ENCODE results near the gene RAB25. TPM values are rescaled to one million over a fixed set of nuclear protein-coding genes. Genes with fewer than 3 reads are reported as not detected.
"Not testable (repeated sequence)": the region's sequence is repeated elsewhere in the genome, so short reads cannot be mapped to it uniquely, and the experiment has no call there.

Gene RAB25
- total and polyA plus RNA-seq, 9 donors: 0.28 to 38.6 (median 2.9) TPM; not detected in 1

- Histone ChIP-seq H3K4me1 (ENCODE audit: insufficient read depth) (no peaks in the 10 kb centered on the region), H3K27me3 (no peaks in the 10 kb centered on the region), H3K4me3 (no peak overlapping the region), H3K36me3 (no peaks in the 10 kb centered on the region), H3K27ac (no peak overlapping the region), H3K9me3 (no peaks in the 10 kb centered on the region)
- no peak for DNase-seq
- whole genome bisulfite sequencing, 3 donors: 55 to 80% (median 73%) methylated on average over 3 of the region's 3 CpGs
- intact Hi-C loops (cut with DNase I): no loop called here
- TF ChIP-seq, protein P1, sequence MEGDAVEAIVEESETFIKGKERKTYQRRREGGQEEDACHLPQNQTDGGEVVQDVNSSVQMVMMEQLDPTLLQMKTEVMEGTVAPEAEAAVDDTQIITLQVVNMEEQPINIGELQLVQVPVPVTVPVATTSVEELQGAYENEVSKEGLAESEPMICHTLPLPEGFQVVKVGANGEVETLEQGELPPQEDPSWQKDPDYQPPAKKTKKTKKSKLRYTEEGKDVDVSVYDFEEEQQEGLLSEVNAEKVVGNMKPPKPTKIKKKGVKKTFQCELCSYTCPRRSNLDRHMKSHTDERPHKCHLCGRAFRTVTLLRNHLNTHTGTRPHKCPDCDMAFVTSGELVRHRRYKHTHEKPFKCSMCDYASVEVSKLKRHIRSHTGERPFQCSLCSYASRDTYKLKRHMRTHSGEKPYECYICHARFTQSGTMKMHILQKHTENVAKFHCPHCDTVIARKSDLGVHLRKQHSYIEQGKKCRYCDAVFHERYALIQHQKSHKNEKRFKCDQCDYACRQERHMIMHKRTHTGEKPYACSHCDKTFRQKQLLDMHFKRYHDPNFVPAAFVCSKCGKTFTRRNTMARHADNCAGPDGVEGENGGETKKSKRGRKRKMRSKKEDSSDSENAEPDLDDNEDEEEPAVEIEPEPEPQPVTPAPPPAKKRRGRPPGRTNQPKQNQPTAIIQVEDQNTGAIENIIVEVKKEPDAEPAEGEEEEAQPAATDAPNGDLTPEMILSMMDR (IDR thresholded peaks at IDR 0.05): no peak
- TF ChIP-seq POLR2A (IDR thresholded peaks at IDR 0.05) (no peak), EP300 (IDR thresholded peaks at IDR 0.05) (no peak)
These were observed 8.8 kb downstream of the RAB25 start for GRCh38 chr1:156069490-156070455.

GRCh38 chr1:156070548-156070947 lies 9.6 kb downstream of the RAB25 start:
- no peak for TF ChIP-seq POLR2A (IDR thresholded peaks at IDR 0.05)
- no peak for TF ChIP-seq EP300 (IDR thresholded peaks at IDR 0.05)
- TF ChIP-seq, protein P1 (IDR thresholded peaks at IDR 0.05): no peak
- no peak overlapping the region for H3K4me3 ChIP-seq
- H3K9me3 ChIP-seq: no peaks in the 10 kb centered on the region
- intact Hi-C loops (cut with DNase I): no loop called here
- no peak for DNase-seq
- no peaks in the 10 kb centered on the region for H3K4me1 ChIP-seq (ENCODE audit: insufficient read depth)
- no peak overlapping the region for H3K27ac ChIP-seq
- 30 to 46% (median 42%) methylated on average over 4 of the region's 4 CpGs for WGBS, 3 donors
- H3K36me3 ChIP-seq: no peaks in the 10 kb centered on the region
- H3K27me3 ChIP-seq: no peaks in the 10 kb centered on the region

DNA sequence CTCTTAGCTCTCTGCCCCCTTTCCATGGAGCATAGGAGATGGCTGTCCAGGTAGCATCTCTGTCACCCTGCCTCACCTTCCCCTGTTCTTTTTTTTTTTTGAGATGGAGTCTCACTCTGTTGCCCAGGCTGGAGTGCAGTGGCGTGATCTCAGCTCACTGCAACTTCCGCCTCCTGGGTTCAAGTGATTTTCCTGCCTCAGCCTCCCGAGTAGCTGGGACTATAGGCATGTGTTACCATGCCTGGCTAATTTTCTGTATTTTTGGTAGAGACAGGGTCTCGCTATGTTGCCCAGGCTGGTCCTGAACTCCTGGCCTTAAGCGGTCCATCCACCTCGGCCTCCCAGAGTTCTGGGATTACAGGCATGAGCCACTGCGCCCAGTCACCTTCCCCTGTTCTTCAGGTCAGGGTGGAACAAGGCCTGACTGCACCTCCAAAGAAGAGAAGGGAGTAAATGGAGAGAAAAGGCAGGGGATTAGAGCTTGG lies 10.4 kb downstream of the RAB25 start:
- H3K9me3 ChIP-seq; H3K4me3 ChIP-seq; DNase-seq; H3K27me3 ChIP-seq; H3K4me1 ChIP-seq (ENCODE audit: insufficient read depth); intact Hi-C loops (cut with DNase I); H3K27ac ChIP-seq; H3K36me3 ChIP-seq: not testable (repeated sequence)
- WGBS, 3 donors: 81 to 87% (median 84%) methylated on average over 7 of the region's 7 CpGs

GRCh38 chr1:156072251-156072650 lies 11.3 kb downstream of the RAB25 start:
- intact Hi-C loops (cut with DNase I): no loop called here
- WGBS, 3 donors: 50 to 53% (median 52%) methylated on average over 6 of the region's 6 CpGs

More at GRCh38 chr1:156072251-156072650, 11.3 kb downstream of the RAB25 start:
- Histone ChIP-seq H3K4me3 (no peak overlapping the region), H3K27ac (no peak overlapping the region), H3K9me3 (no peaks in the 10 kb centered on the region), H3K27me3 (no peaks in the 10 kb centered on the region), H3K36me3 (no peaks in the 10 kb centered on the region), H3K4me1 (ENCODE audit: insufficient read depth) (no peaks in the 10 kb centered on the region)
- no peak for DNase-seq
- TF ChIP-seq POLR2A (IDR thresholded peaks at IDR 0.05) (no peak), EP300 (IDR thresholded peaks at IDR 0.05) (no peak)
- TF ChIP-seq, protein P1 (IDR thresholded peaks at IDR 0.05): no peak

All from ovary (tissue), 9 donors.